RKO (cell line): ENCODE measurements around the gene PBX1.

Experiments
- DNase-seq: peaks from one replicate; pipeline ENCODE4 v3.0.0-alpha.2; 2016; ENCODE audit warnings: low spot score

The PBX1 gene

GRCh38 chr1:164668491-164669400 lies 109.8 kb downstream of the PBX1 start:
- DNase-seq: no peak

- DNase-seq: no peak
Measured at GRCh38 chr1:164670026-164670425, 111.0 kb downstream of the PBX1 start.

- no peak for DNase-seq
Measured at GRCh38 chr1:164670786-164671185, 111.8 kb downstream of the PBX1 start.

GRCh38 chr1:164671323-164671965 lies 112.5 kb downstream of the PBX1 start:
- DNase-seq: no peak

GRCh38 chr1:164671966-164672571 lies 113.1 kb downstream of the PBX1 start:
- no peak for DNase-seq

- no peak for DNase-seq
Measured at GRCh38 chr1:164672588-164672987, 113.6 kb downstream of the PBX1 start.

- DNase-seq: no peak
Measured at GRCh38 chr1:164673584-164674214, 114.7 kb downstream of the PBX1 start.

GRCh38 chr1:164675342-164675904 lies 116.4 kb downstream of the PBX1 start:
- no peak for DNase-seq

- DNase-seq: no peak
Measured at GRCh38 chr1:164678136-164678700, 119.2 kb downstream of the PBX1 start.

GRCh38 chr1:164682570-164682969 lies 123.6 kb downstream of the PBX1 start:
- no peak for DNase-seq

- no peak for DNase-seq
Measured at GRCh38 chr1:164683235-164683634, 124.3 kb downstream of the PBX1 start.

- DNase-seq: no peak
Measured at GRCh38 chr1:164685266-164686035, 126.5 kb downstream of the PBX1 start.

- DNase-seq: no peak
Measured at GRCh38 chr1:164687777-164688176, 128.8 kb downstream of the PBX1 start.

GRCh38 chr1:164688791-164689190 lies 129.8 kb downstream of the PBX1 start:
- no peak for DNase-seq

GRCh38 chr1:164689672-164690511 lies 130.9 kb downstream of the PBX1 start:
- no peak for DNase-seq

- DNase-seq: no peak
Measured at GRCh38 chr1:164692420-164692819, 133.4 kb downstream of the PBX1 start.

- no peak for DNase-seq
Measured at GRCh38 chr1:164693564-164694359, 134.8 kb downstream of the PBX1 start.

GRCh38 chr1:164694505-164694904 lies 135.5 kb downstream of the PBX1 start:
- no peak for DNase-seq

- no peak for DNase-seq
Measured at GRCh38 chr1:164695956-164696665, 137.1 kb downstream of the PBX1 start.
